Left lung (tissue), 10 donors: ENCODE results near the gene NMB. TPM values are rescaled to one million over a fixed set of nuclear protein-coding genes. Genes with fewer than 3 reads are reported as not detected.

Source experiments
- ATAC-seq: fragments of 200-7000 bp; cut with Tn5 transposase; one replicate; pipeline ENCODE4 v1.9.1; 2020; ENCODE audit warnings: moderate library complexity
- DNase-seq, 4 donors: peaks; one replicate each; pipeline ENCODE4 v3.0.0-alpha.2; 2013 to 2020
- H3K27ac ChIP-seq, 2 donors: fragments of 200-600 bp; sonication (generic) in 1 of 2; one replicate each; pipeline versions ENCODE4 v1.5.0 to v1.8.0; 2020 to 2021
- H3K27me3 ChIP-seq, 2 donors: fragments of 200-600 bp; sonication (generic) in 1 of 2; one replicate each; pipeline versions ENCODE4 v1.5.0 to v1.8.0; 2020 to 2021
- H3K36me3 ChIP-seq, 2 donors: fragments of 200-600 bp; sonication (generic) in 1 of 2; one replicate each; pipeline versions ENCODE4 v1.5.0 to v1.8.0; 2020 to 2021
- H3K4me1 ChIP-seq, 2 donors: fragments of 200-600 bp; one replicate each; pipeline ENCODE4 v1.8.0; 2021
- H3K4me3 ChIP-seq, 2 donors: fragments of 200-600 bp; sonication (generic) in 1 of 2; one replicate each; pipeline versions ENCODE4 v1.5.0 to v1.8.0; 2020 to 2021; ENCODE audit warnings: mild to moderate bottlenecking in 1 of 2
- H3K9me3 ChIP-seq, 2 donors: fragments of 200-600 bp; sonication (generic) in 1 of 2; one replicate each; pipeline versions ENCODE4 v1.5.0 to v1.8.0; 2020 to 2021
- CTCF ChIP-seq, 2 donors: fragments of 200-600 bp; sonication (generic) in 1 of 2; IDR thresholded peaks; one replicate each; pipeline versions ENCODE4 v1.5.0 to v1.8.0; 2021; ENCODE audit warnings: antibody characterized with exemption in 2 of 2
- intact Hi-C, 2 donors: fragments of 100-400 bp; cut with DNase I; formaldehyde crosslinking; loops; one replicate each; pipeline versions ENCODE4 v1.11.2 to v1.14.2; 2022
- polyA plus RNA-seq, 6 donors: library from polyadenylated mRNA; unstranded; fragments of 120-200 nt; gene quantifications; one replicate each; pipeline ENCODE4 v1.2.1, GENCODE V29; 2013; ENCODE audit not compliant: insufficient read length in 6 of 6
- total RNA-seq, 2 donors: library from RNA; stranded (reverse); fragmentation: NEBNext Ultra II Directional; extraction: Animal tissue kit (Norgen Biotek cat#: 25700); gene quantifications; one replicate each; pipeline ENCODE4 v1.2.1, GENCODE V29; 2021
- donor health status: DM: no; HTN: yes; CAD: no.
- donor health status: DM: no; HTN: no; CAD: no.

NMB gene
- total and polyA plus RNA-seq, 8 donors: 3.2 to 10.2 (median 4.5) TPM

- Histone ChIP-seq H3K36me3 (peaks cover 0 to 83% of the 10 kb centered on the region in 2 donors), H3K4me1 (no peaks in the 10 kb centered on the region), H3K4me3 (no peak overlapping the region), H3K27me3 (no peaks in the 10 kb centered on the region), H3K27ac (no peak overlapping the region), H3K9me3 (no peaks in the 10 kb centered on the region)
- DNase-seq (no peak), ATAC-seq (no peak)
- intact Hi-C loops: no loop called here
- TF ChIP-seq CTCF (IDR thresholded peaks at IDR 0.05): no peak
Observed at GRCh38 chr15:84668221-84668982, 10.4 kb upstream of the NMB start.

GRCh38 chr15:84666373-84666772 lies 8.4 kb upstream of the NMB start:
- ATAC-seq (no peak), DNase-seq (no peak)
- Histone ChIP-seq H3K27me3 (no peaks in the 10 kb centered on the region), H3K4me1 (no peaks in the 10 kb centered on the region), H3K4me3 (no peak overlapping the region), H3K36me3 (peaks cover 0 to 79% of the 10 kb centered on the region in 2 donors), H3K9me3 (no peaks in the 10 kb centered on the region), H3K27ac (no peak overlapping the region)
- no peak for TF ChIP-seq CTCF (IDR thresholded peaks at IDR 0.05)
- intact Hi-C loops: no loop called here

GRCh38 chr15:84661001-84661400 lies 3.0 kb upstream of the NMB start:
- Histone ChIP-seq H3K27ac (no peak overlapping the region), H3K4me1 (peaks cover 0 to 20% of the 10 kb centered on the region in 2 donors), H3K9me3 (no peaks in the 10 kb centered on the region), H3K27me3 (no peaks in the 10 kb centered on the region), H3K36me3 (peaks cover 0 to 27% of the 10 kb centered on the region in 2 donors), H3K4me3 (no peak overlapping the region)
- intact Hi-C loops: no loop called here
- DNase-seq (no peak), ATAC-seq (no peak)
- TF ChIP-seq CTCF (IDR thresholded peaks at IDR 0.05): no peak

- no peak for TF ChIP-seq CTCF (IDR thresholded peaks at IDR 0.05)
- Histone ChIP-seq H3K4me3 (no peak overlapping the region), H3K36me3 (peaks cover 0 to 18% of the 10 kb centered on the region in 2 donors), H3K9me3 (no peaks in the 10 kb centered on the region), H3K4me1 (peaks cover 0 to 24% of the 10 kb centered on the region in 2 donors), H3K27ac (no peak overlapping the region), H3K27me3 (no peaks in the 10 kb centered on the region)
- no peak for ATAC-seq
- DNase-seq: no peak
- intact Hi-C loops: no loop called here
Observed at GRCh38 chr15:84659904-84660781, 2.1 kb upstream of the NMB start.
